ENCODE results near the gene PROSER3. TPM values are rescaled to one million over a fixed set of nuclear protein-coding genes. Genes with fewer than 3 reads are reported as not detected.

Gene PROSER3
- total and polyA plus RNA-seq, 9 of the 15 experiments (the other 6 are each of a cell fraction or from before 2014, with no cell fraction given) = 1.0 to 39.5 (median 5.1) TPM

DNA sequence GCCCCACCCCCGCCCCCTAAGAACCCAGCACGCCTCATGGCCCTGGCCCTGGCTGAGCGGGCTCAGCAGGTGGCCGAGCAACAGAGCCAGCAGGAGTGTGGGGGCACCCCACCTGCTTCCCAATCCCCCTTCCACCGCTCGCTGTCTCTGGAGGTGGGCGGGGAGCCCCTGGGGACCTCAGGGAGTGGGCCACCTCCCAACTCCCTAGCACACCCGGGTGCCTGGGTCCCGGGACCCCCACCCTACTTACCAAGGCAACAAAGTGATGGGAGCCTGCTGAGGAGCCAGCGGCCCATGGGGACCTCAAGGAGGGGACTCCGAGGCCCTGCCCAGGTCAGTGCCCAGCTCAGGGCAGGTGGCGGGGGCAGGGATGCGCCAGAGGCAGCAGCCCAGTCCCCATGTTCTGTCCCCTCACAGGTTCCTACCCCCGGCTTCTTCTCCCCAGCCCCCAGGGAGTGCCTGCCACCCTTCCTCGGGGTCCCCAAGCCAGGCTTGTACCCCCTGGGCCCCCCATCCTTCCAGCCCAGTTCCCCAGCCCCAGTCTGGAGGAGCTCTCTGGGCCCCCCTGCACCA, 29.3 kb downstream of the PROSER3 start:
- intact Hi-C loops (cut with micrococcal nuclease) (no loop called here), in situ Hi-C loops (cut with MboI) (no loop called here)
- H3K4me2 ChIP-seq (ENCODE audit: insufficient read depth, low read length) = no peak overlapping the region
- no peak for FAIRE-seq
- no peaks in the 10 kb centered on the region for H3K79me2 ChIP-seq (ENCODE audit: control insufficient read depth, insufficient read depth, low read length)
- no TSS peak for BruUV-seq (replicated peaks)
- no peak overlapping the region for H3K9ac ChIP-seq (ENCODE audit: insufficient read depth in 1 of 2, low read depth in 2 of 2, low read length in 2 of 2)
- 75% methylated on average over 11 of the region's 15 CpGs for WGBS (ENCODE audit: insufficient coverage, low coverage, missing lambda C conversion rate)
- H3K4me1 ChIP-seq (replicated peaks in 1 of 2; ENCODE audit: control insufficient read depth in 2 of 2, insufficient read depth in 2 of 2, low read length in 2 of 2) = peaks cover 0 to 54% of the 10 kb centered on the region in 2 experiments; a peak in 2 of 5 replicates
- ChIA-PET CTCF (ENCODE audit: low intra/inter-chr PET ratio) (no interaction called here), POLR2A (no interaction called here)
- H3K4me3 ChIP-seq = no peak overlapping the region
- H2AFZ ChIP-seq (ENCODE audit: low read depth, low read length) = no peak overlapping the region
- DNase-seq (ENCODE audit: extremely low read depth in 1 of 4, low spot score in 3 of 4) = no peak
- H3K27ac ChIP-seq (ENCODE audit: extremely low read depth, low read depth, low read length) = no peak overlapping the region
- H3K9me3 ChIP-seq (replicated peaks; ENCODE audit: control insufficient read depth, insufficient read depth, low read depth, low read length) = no peaks in the 10 kb centered on the region
- H3K36me3 ChIP-seq (ENCODE audit: control insufficient read depth, insufficient read depth, low read length) = peaks cover 4% of the 10 kb centered on the region; the same call in 1 of the 3 replicates
- H3K27me3 ChIP-seq (ENCODE audit: control insufficient read depth in 2 of 2, insufficient read depth in 2 of 2, low read length in 2 of 2) = no peaks in the 10 kb centered on the region
- no peak for ATAC-seq
- no peaks in the 10 kb centered on the region for H4K20me1 ChIP-seq (replicated peaks; ENCODE audit: control insufficient read depth, insufficient read depth, low read length)
- no peaks in the 10 kb centered on the region for H3K9me1 ChIP-seq (ENCODE audit: control insufficient read depth, insufficient read depth, low read length)
- TF ChIP-seq HNRNPUL1 (IDR thresholded peaks at IDR 0.05; ENCODE audit: low read length) (no peak), ZKSCAN3 (CRISPR knock-in tag; IDR thresholded peaks at IDR 0.05) (no peak), KDM5B (IDR thresholded peaks at IDR 0.05; ENCODE audit: insufficient replicate concordance, low read depth, low read length) (no peak), TAF9B (IDR thresholded peaks at IDR 0.05; ENCODE audit: partially characterized antibody) (no peak), RHOXF2B (CRISPR knock-in tag; conservative IDR thresholded peaks at IDR 0.05) (no peak), ZNF398 (CRISPR knock-in tag; IDR thresholded peaks at IDR 0.05) (no peak)
- TF ChIP-seq, protein P1, sequence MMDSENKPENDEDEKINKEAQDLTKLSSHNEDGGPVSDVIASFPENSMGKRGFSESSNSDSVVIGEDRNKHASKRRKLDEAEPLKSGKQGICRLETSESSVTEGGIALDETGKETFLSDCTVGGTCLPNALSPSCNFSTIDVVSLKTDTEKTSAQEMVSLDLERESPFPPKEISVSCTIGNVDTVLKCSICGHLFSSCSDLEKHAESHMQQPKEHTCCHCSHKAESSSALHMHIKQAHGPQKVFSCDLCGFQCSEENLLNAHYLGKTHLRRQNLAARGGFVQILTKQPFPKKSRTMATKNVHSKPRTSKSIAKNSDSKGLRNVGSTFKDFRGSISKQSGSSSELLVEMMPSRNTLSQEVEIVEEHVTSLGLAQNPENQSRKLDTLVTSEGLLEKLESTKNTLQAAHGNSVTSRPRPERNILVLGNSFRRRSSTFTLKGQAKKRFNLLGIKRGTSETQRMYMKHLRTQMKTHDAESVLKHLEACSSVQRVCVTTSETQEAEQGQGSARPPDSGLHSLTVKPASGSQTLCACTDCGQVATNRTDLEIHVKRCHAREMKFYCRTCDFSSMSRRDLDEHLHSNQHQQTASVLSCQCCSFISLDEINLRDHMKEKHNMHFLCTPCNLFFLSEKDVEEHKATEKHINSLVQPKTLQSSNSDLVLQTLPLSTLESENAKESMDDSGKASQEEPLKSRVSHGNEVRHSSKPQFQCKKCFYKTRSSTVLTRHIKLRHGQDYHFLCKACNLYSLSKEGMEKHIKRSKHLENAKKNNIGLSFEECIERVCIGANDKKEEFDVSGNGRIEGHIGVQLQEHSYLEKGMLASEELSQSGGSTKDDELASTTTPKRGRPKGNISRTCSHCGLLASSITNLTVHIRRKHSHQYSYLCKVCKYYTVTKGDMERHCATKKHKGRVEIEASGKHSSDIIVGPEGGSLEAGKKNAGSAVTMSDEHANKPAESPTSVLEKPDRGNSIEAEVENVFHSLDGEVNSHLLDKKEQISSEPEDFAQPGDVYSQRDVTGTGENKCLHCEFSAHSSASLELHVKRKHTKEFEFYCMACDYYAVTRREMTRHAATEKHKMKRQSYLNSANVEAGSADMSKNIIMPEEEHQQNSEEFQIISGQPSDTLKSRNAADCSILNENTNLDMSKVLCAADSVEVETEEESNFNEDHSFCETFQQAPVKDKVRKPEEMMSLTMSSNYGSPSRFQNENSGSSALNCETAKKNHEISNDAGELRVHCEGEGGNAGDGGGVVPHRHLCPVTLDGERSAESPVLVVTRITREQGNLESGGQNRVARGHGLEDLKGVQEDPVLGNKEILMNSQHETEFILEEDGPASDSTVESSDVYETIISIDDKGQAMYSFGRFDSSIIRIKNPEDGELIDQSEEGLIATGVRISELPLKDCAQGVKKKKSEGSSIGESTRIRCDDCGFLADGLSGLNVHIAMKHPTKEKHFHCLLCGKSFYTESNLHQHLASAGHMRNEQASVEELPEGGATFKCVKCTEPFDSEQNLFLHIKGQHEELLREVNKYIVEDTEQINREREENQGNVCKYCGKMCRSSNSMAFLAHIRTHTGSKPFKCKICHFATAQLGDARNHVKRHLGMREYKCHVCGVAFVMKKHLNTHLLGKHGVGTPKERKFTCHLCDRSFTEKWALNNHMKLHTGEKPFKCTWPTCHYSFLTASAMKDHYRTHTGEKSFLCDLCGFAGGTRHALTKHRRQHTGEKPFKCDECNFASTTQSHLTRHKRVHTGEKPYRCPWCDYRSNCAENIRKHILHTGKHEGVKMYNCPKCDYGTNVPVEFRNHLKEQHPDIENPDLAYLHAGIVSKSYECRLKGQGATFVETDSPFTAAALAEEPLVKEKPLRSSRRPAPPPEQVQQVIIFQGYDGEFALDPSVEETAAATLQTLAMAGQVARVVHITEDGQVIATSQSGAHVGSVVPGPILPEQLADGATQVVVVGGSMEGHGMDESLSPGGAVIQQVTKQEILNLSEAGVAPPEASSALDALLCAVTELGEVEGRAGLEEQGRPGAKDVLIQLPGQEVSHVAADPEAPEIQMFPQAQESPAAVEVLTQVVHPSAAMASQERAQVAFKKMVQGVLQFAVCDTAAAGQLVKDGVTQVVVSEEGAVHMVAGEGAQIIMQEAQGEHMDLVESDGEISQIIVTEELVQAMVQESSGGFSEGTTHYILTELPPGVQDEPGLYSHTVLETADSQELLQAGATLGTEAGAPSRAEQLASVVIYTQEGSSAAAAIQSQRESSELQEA (IDR thresholded peaks at IDR 0.05; ENCODE audit: low read depth) = no peak
- TF ChIP-seq, protein P2, sequence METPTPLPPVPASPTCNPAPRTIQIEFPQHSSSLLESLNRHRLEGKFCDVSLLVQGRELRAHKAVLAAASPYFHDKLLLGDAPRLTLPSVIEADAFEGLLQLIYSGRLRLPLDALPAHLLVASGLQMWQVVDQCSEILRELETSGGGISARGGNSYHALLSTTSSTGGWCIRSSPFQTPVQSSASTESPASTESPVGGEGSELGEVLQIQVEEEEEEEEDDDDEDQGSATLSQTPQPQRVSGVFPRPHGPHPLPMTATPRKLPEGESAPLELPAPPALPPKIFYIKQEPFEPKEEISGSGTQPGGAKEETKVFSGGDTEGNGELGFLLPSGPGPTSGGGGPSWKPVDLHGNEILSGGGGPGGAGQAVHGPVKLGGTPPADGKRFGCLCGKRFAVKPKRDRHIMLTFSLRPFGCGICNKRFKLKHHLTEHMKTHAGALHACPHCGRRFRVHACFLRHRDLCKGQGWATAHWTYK (CRISPR knock-in tag; IDR thresholded peaks at IDR 0.05) = no peak
- TF ChIP-seq, protein P3, sequence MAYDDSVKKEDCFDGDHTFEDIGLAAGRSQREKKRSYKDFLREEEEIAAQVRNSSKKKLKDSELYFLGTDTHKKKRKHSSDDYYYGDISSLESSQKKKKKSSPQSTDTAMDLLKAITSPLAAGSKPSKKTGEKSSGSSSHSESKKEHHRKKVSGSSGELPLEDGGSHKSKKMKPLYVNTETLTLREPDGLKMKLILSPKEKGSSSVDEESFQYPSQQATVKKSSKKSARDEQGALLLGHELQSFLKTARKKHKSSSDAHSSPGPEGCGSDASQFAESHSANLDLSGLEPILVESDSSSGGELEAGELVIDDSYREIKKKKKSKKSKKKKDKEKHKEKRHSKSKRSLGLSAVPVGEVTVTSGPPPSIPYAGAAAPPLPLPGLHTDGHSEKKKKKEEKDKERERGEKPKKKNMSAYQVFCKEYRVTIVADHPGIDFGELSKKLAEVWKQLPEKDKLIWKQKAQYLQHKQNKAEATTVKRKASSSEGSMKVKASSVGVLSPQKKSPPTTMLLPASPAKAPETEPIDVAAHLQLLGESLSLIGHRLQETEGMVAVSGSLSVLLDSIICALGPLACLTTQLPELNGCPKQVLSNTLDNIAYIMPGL (CRISPR knock-in tag; IDR thresholded peaks at IDR 0.05) = no peak

All from K562 (cell line).